HL-60 (cell line): ENCODE measurements around the gene DCLK2.

Experiments
- CTCF ChIP-seq: IDR thresholded peaks from one replicate; pipeline ENCODE4 v1.5.1; 2011; ENCODE audit warnings: low read length, control low read depth, inconsistent platforms; ENCODE audit not compliant: insufficient read depth
- POLR2AphosphoS5 ChIP-seq: IDR thresholded peaks from 2 replicates; pipeline ENCODE4 v1.6.1; 2012; ENCODE audit warnings: low read depth
- REST ChIP-seq: IDR thresholded peaks from 2 replicates; pipeline ENCODE4 v1.6.1; 2012; ENCODE audit warnings: low read depth; ENCODE audit not compliant: insufficient replicate concordance

- TF ChIP-seq CTCF = no peak
- TF ChIP-seq POLR2AphosphoS5 = no peak
- TF ChIP-seq REST = no peak
Observed at GRCh38 chr4:150252306-150252705, 174.1 kb downstream of the DCLK2 start.
